SK-N-SH treated with all-trans-retinoic acid at 6 μM for 48 hours (cell line): Measurements from ENCODE around the gene PFKFB2.

Experiments
- ARNTL ChIP-seq: fragments of 450-650 bp; formaldehyde crosslinking; IDR thresholded peaks from 2 replicates; pipeline ENCODE4 v1.5.0; 2020; ENCODE audit warnings: low read depth, mild to moderate bottlenecking, moderate library complexity, borderline replicate concordance
- CSRNP3 ChIP-seq: fragments of 250-450 bp; sonication (Bioruptor Pico); IDR thresholded peaks from 2 replicates; pipeline ENCODE4 v1.5.1; 2021; ENCODE audit warnings: mild to moderate bottlenecking, moderate library complexity
- PATZ1 ChIP-seq: fragments of 250-450 bp; sonication (Bioruptor Pico); IDR thresholded peaks from 2 replicates; pipeline ENCODE4 v1.8.0; 2020; ENCODE audit warnings: mild to moderate bottlenecking, moderate library complexity, borderline replicate concordance
- ZC3H10 ChIP-seq: fragments of 250-450 bp; sonication (Bioruptor Pico); IDR thresholded peaks from 2 replicates; pipeline ENCODE4 v1.5.1; 2021; ENCODE audit warnings: mild to moderate bottlenecking, moderate library complexity
- ZFP3 ChIP-seq: fragments of 250-450 bp; sonication (Bioruptor Pico); IDR thresholded peaks from 2 replicates; pipeline ENCODE4 v1.5.0; 2020; ENCODE audit warnings: mild to moderate bottlenecking, moderate library complexity
- ZNF70 ChIP-seq: fragments of 450-650 bp; formaldehyde crosslinking; IDR thresholded peaks from 2 replicates; pipeline ENCODE4 v1.5.0; 2020; ENCODE audit warnings: mild to moderate bottlenecking, moderate library complexity

DNA sequence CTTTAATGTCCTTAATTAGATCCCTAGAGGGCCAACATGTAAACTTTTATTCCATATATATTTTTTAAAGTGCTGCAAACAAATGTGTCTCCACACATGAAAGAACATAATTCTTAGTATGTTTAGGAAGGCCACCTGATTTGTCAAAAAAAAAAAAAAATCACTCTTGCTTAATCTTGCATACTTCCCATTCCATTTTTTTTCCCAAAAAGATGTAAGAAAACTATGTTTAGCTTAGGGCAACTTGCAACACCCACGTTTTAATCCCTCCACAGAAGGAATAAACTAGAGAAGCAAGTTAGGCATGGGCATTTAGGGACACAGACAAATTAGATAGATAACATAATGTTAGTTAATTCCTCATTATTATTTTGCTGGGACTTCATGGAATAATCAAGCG lies 7.6 kb upstream of the PFKFB2 start:
- TF ChIP-seq ZNF70 (CRISPR knock-in tag) (no peak), ARNTL (CRISPR knock-in tag) (no peak), ZC3H10 (no peak), PATZ1 (no peak), ZFP3 (CRISPR knock-in tag) (no peak), CSRNP3 (CRISPR knock-in tag) (no peak)
